GM13977 (cell line): ENCODE results near the gene AFF3.

Experiments
- DNase-seq: peaks from one replicate; pipeline ENCODE4 v3.0.0; 2012; ENCODE audit warnings: low spot score
- in situ Hi-C: fragments of 300-500 bp; cut with MboI; formaldehyde crosslinking; loops from one replicate; pipeline ENCODE4 v1.12.0; 2022; ENCODE audit warnings: low sequenced_read_pairs, low pct_unique_long_range_greater_than_20kb, mixed read lengths, inconsistent platforms; ENCODE audit not compliant: unreplicated experiment
- TF ChIP-seq, protein P1 (sequence below): IDR thresholded peaks from 2 replicates; pipeline ENCODE4 v1.5.1; 2012; ENCODE audit warnings: mild to moderate bottlenecking, control low read depth; ENCODE audit not compliant: insufficient read depth; ENCODE audit errors: extremely low read depth, missing control alignments

AFF3 gene

DNA sequence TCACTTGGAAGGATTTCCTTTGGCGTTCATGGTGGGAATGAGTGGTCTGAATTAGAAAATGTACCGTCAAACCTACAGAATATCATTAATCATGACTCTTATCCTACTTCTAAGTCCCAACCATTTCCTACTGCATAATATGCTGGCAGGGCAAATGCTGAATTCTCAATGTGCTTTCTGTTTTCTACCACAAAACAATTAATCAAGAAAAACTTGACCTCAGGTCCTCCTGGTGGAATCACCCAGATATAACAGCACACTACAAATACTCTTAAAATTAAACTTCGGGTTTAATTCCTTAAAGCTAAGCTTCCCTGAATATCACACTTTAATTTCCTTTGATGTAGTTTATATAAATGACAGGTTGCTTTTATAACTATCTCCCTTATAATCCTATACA lies 301.6 kb downstream of the AFF3 start:
- no peak for DNase-seq
- in situ Hi-C loops, result no loop called here
- TF ChIP-seq, protein P1, sequence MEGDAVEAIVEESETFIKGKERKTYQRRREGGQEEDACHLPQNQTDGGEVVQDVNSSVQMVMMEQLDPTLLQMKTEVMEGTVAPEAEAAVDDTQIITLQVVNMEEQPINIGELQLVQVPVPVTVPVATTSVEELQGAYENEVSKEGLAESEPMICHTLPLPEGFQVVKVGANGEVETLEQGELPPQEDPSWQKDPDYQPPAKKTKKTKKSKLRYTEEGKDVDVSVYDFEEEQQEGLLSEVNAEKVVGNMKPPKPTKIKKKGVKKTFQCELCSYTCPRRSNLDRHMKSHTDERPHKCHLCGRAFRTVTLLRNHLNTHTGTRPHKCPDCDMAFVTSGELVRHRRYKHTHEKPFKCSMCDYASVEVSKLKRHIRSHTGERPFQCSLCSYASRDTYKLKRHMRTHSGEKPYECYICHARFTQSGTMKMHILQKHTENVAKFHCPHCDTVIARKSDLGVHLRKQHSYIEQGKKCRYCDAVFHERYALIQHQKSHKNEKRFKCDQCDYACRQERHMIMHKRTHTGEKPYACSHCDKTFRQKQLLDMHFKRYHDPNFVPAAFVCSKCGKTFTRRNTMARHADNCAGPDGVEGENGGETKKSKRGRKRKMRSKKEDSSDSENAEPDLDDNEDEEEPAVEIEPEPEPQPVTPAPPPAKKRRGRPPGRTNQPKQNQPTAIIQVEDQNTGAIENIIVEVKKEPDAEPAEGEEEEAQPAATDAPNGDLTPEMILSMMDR, result no peak

DNA sequence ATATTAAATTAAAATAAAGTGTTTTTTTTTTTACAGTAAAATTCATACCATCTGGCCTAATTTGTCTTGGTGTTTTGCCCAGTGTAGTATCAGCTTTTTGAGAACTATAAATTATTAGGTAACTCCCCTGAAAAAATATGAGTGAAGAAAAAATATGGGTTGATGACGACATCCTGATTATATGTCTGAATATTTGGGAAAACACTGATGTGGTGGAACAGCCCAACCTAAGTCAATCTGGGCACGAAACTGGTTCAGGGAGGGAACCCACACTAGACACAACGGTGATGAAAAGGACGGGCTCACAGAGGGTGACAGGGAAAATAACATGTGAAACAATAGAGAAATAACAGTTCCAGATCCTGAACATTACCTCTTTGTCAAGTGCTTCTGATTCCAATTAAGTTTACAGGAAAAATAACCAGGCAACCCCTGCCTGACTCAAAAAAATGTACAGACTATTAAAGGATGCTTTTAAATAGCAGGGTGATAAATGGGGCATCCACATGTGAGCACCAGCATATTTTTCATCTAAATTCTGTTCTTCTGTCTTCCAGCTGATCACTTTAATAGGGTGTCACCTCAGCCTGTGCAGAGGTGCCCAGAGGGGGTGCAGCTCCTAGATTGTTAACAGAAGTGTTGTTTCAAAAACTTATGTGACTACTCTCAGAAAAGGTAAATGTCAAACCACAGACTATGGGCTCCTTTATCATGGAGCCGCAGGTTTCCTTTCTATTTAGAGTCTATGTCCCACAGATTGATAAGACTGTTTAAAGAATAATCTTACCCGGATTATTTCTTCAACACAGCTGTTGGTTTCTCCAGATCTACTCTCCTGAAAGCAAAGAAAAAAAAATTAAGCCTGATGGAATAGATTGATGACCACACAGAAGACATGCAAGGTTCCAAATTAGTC lies 305.4 kb downstream of the AFF3 start:
- in situ Hi-C loops, result no loop called here
- no peak for DNase-seq
- TF ChIP-seq, protein P1, result no peak

DNA sequence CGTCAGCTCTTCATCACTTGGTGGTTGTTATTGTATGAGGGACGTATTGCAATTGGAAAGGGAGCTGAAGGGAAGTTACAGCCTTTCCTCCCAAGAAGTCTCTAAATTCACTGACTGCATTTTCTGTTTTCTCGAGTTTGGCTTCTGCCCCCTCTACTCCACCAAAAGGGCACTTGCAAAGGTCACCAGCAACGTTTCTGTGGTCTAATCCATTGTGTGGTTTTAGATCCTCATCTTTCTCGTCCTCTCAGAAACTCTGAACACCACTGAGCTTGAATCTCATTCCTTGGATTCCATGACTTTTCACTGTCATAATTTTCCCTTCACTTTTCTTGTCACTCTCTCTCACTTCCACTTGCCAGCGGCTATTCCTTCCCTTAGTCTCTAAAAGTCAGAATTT lies 308.0 kb downstream of the AFF3 start:
- in situ Hi-C loops, result no loop called here

DNA sequence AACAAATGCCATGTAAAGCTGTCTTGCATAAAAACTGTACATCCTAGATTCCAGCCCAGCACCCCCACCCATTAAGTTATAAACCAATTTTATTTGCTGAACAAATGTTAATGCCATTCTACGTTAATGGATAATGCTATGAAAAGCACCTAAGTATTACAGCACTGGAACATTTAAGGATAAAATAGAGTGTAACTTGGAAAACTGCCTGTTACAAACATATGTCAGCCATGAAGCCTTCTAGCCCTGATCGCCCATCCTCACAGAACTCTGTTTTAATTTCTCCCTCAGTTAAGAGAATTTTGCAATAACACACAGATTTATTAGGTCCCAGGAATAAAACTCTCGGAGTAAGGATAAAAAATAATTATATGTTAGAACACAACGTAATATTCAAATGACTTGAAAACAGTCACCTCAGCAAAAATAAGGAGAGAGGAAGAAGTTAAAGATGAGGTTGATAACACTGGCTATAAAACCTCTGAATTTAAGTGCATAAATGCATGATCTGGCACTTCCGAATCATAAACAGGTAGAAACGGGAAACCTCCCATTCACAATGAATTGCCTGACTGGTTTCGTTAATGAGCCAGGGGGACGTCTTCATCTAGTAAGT lies 308.7 kb downstream of the AFF3 start:
- DNase-seq, result no peak
- TF ChIP-seq, protein P1, result no peak
- in situ Hi-C loops, result no loop called here

More for the DNA sequence above, 308.0 kb downstream of the AFF3 start:
- no peak for DNase-seq
- TF ChIP-seq, protein P1, result no peak

DNA sequence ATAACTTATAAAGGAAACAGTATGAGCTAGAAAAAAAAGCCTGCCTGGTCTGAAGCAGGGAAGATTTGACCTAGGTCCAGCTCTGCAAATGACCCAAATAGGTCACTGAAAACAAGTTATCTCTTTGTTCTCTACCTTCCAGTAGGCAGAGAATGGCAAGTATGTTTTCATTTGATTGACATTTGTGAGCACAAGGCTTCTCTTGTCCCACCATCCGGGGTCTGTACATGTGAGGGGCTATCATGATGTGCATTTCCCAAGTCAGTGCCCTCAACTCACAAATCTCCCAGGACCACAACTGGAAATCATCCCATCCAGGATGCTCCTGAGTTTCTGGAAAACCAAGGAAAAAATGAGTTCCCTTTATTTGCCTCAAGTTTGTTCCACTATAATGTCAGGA lies 309.5 kb downstream of the AFF3 start:
- TF ChIP-seq, protein P1, result no peak
- no peak for DNase-seq
- in situ Hi-C loops, result no loop called here

DNA sequence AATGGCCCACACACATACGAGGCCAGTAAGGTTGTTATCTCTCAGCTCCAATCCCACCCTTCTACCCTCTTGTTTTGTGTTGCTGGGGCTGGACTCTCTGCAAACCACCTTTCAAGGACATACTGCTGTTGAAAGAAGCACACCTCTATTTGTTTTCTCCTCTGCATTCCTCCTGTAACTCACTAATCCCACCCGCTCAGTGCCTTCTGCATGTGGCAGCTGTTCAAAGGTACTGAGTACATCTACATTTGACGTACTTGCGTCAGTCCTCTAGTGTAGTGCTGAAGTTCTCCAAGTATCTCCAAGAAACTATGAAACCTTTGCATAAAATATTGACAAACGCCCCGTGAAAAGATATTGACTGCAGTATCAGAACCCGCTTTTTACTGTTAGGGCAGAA lies 310.6 kb downstream of the AFF3 start:
- in situ Hi-C loops, result no loop called here
- no peak for DNase-seq
- TF ChIP-seq, protein P1, result no peak
